HepG2 (cell line): ENCODE data around the gene COQ9. TPM values are rescaled to one million over a fixed set of nuclear protein-coding genes. Genes with fewer than 3 reads are reported as not detected.

ENCODE experiments used
- CEBPG ChIP-seq: IDR thresholded peaks from 2 replicates; pipeline ENCODE4 v1.6.1; 2016
- CREM ChIP-seq, 2 experiments: sonication (generic) in 1 of 2; formaldehyde crosslinking in 1 of 2; IDR thresholded peaks; 2 replicates each; pipeline versions ENCODE4 v1.4.0 to v1.6.1; 2016 to 2020; ENCODE audit warnings: antibody characterized with exemption in 1 of 2, mild to moderate bottlenecking in 1 of 2, missing genetic modification reagents in 1 of 2
- EEA1 ChIP-seq: sonication (generic); formaldehyde crosslinking; IDR thresholded peaks from 2 replicates; pipeline ENCODE4 v1.5.1; 2020; ENCODE audit warnings: mild to moderate bottlenecking, missing genetic modification reagents, borderline replicate concordance
- ELF1 ChIP-seq: sonication (generic); formaldehyde crosslinking; IDR thresholded peaks from 2 replicates; pipeline ENCODE4 v1.4.0; 2020; ENCODE audit warnings: missing genetic modification reagents
- JDP2 ChIP-seq: sonication (generic); formaldehyde crosslinking; IDR thresholded peaks from 2 replicates; pipeline ENCODE4 v1.8.1; 2022; ENCODE audit warnings: missing genetic modification reagents, borderline replicate concordance
- MAZ ChIP-seq, 2 experiments: sonication (generic) in 1 of 2; formaldehyde crosslinking in 1 of 2; IDR thresholded peaks; 2 replicates each; pipeline versions ENCODE4 v1.5.0 to v1.6.1; 2012 to 2020; ENCODE audit warnings: low read depth in 2 of 2, mild to moderate bottlenecking in 2 of 2, borderline replicate concordance in 1 of 2, improper control_type of control experiment in 1 of 2, low read length in 1 of 2, missing genetic modification reagents in 1 of 2, moderate library complexity in 1 of 2
- NR2F2 ChIP-seq: IDR thresholded peaks from 2 replicates; pipeline ENCODE4 v1.6.1; 2012; ENCODE audit warnings: low read depth, inconsistent platforms, borderline replicate concordance
- SATB2 ChIP-seq: sonication (generic); formaldehyde crosslinking; IDR thresholded peaks from 2 replicates; pipeline ENCODE4 v1.5.0; 2020; ENCODE audit warnings: missing genetic modification reagents
- SETDB1 ChIP-seq: sonication (generic); formaldehyde crosslinking; IDR thresholded peaks from 2 replicates; pipeline ENCODE4 v1.5.1; 2020; ENCODE audit warnings: missing genetic modification reagents, mild to moderate bottlenecking, borderline replicate concordance
- SMARCE1 ChIP-seq: fragments of 450-650 bp; IDR thresholded peaks from 2 replicates; pipeline ENCODE4 v1.6.1; 2017; ENCODE audit warnings: borderline replicate concordance
- ZBTB21 ChIP-seq: sonication (generic); formaldehyde crosslinking; IDR thresholded peaks from 2 replicates; pipeline ENCODE4 v1.4.0; 2020; ENCODE audit warnings: missing genetic modification reagents
- ZNF101 ChIP-seq: sonication (generic); formaldehyde crosslinking; IDR thresholded peaks from 2 replicates; pipeline ENCODE4 v1.4.0; 2020; ENCODE audit warnings: mild to moderate bottlenecking, low read depth, missing genetic modification reagents, borderline replicate concordance
- ZNF124 ChIP-seq: sonication (generic); formaldehyde crosslinking; IDR thresholded peaks from 2 replicates; pipeline ENCODE4 v1.4.0; 2020; ENCODE audit warnings: missing genetic modification reagents
- ZNF577 ChIP-seq: sonication (generic); formaldehyde crosslinking; IDR thresholded peaks from 2 replicates; pipeline ENCODE4 v1.4.0; 2020; ENCODE audit warnings: mild to moderate bottlenecking, low read depth, missing genetic modification reagents, borderline replicate concordance
- ZSCAN25 ChIP-seq: sonication (generic); formaldehyde crosslinking; IDR thresholded peaks from 2 replicates; pipeline ENCODE4 v1.8.0; 2022; ENCODE audit warnings: mild to moderate bottlenecking, missing genetic modification reagents
- polyA plus RNA-seq, 8 experiments: library from polyadenylated mRNA; depleted of rRNA in 3 of 8; stranded (reverse) in 7 of 8; unstranded in 1 of 8; fragments of >200 nt; fragmentation: Illumina TruSeq in 4 of 8; extraction: Trizol in 4 of 8; gene quantifications; 2 replicates each; pipeline versions ENCODE4 v1.2.1 to v1.2.3, GENCODE V29; 2011 to 2016; ENCODE audit warnings: low read depth in 4 of 8, missing spikeins in 1 of 8, mixed read lengths in 1 of 8; ENCODE audit not compliant: insufficient read depth in 1 of 8
- total RNA-seq, 5 experiments: library from RNA; depleted of rRNA; stranded (reverse); fragments of >200 nt; fragmentation: Illumina TruSeq; extraction: Trizol; gene quantifications; 2 replicates each; pipeline ENCODE4 v1.2.3, GENCODE V29; 2016; ENCODE audit warnings: low read depth in 1 of 5
- TF ChIP-seq, protein P1 (sequence below): sonication (generic); formaldehyde crosslinking; IDR thresholded peaks from 2 replicates; pipeline ENCODE4 v1.5.1; 2020; ENCODE audit warnings: mild to moderate bottlenecking, missing genetic modification reagents, borderline replicate concordance
- TF ChIP-seq, protein P2 (sequence below): sonication (generic); formaldehyde crosslinking; IDR thresholded peaks from 2 replicates; pipeline ENCODE4; 2020; ENCODE audit warnings: missing genetic modification reagents, mild to moderate bottlenecking, borderline replicate concordance
- TF ChIP-seq, protein P3 (sequence below): sonication (generic); formaldehyde crosslinking; IDR thresholded peaks from 2 replicates; pipeline ENCODE4 v1.4.0; 2020; ENCODE audit warnings: mild to moderate bottlenecking, missing genetic modification reagents

The COQ9 gene
- total and polyA plus RNA-seq, 2 of the 13 experiments (the other 11 are each of a cell fraction or from before 2014, with no cell fraction given), result 57.5 to 108 TPM

DNA sequence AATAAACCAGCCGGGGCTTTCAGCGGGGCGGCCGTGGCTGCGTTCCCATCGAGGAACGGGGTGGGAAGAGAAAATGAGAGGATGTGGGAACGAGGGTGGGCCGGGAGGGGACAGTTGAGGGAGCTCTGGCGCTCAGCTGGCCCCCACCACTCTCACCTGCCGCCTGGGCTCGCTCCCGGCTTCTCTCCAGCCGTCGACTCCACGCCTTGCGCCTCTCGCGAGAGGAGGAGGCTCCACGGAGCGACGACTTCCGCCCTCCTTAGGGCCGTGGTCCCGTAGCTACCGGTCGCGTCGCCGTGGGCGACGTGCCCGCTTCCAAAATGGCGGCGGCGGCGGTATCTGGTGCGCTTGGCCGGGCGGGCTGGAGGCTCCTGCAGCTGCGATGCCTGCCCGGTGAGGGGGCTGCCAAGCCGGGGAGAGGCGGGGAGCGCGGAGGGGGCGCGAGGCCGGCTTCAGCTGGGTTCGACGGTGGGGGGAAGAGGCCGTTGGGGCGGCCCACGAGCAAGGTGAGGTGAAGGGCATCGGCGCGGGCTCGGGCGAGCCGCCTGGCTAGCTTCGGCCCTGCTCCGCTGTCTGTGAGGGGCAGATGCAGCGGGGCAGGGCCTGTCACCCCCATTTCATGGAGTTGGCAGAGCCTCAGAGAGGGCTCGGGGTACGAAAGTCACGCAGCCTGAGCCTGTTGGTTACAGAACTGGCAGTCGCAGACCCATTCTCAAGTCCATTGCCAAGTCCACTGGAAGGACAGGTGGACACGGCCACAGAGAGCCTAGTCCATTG is at the start of gene COQ9, which contains the start of gene CIAPIN1 (continued):
- TF ChIP-seq ELF1 (CRISPR knock-in tag) (peak; percentile 99), ZSCAN25 (CRISPR knock-in tag) (peak; percentile 65; the same call in 1 of the 2 replicates), SATB2 (CRISPR knock-in tag) (no peak), ZNF124 (peak; percentile 66; the same call in 1 of the 2 replicates), CEBPG (CRISPR knock-in tag) (0 out of 2 replicates have a peak, but pooled peaks have one; percentile 17), ZNF577 (CRISPR knock-in tag) (0 out of 2 replicates have a peak, but pooled peaks have one; percentile 84), SMARCE1 (no peak), EEA1 (CRISPR knock-in tag) (peak; percentile 91), ZBTB21 (CRISPR knock-in tag) (peak; percentile 23; the same call in 1 of the 2 replicates), SETDB1 (no peak), NR2F2 (peak; percentile 22; the same call in 1 of the 2 replicates), ZNF101 (CRISPR knock-in tag) (peak; percentile 64; the same call in 1 of the 2 replicates), CREM (IDR thresholded peaks at IDR 0.05) (peak; percentile 85), CREM (CRISPR knock-in tag; IDR thresholded peaks at IDR 0.05) (peak; percentile 67; the same call in 1 of the 2 replicates), MAZ (IDR thresholded peaks at IDR 0.05; ENCODE audit: borderline replicate concordance, low read depth, low read length) (peak; percentile 73; the same call in 1 of the 2 replicates), MAZ (CRISPR knock-in tag; IDR thresholded peaks at IDR 0.05; ENCODE audit: low read depth) (peak; percentile 95), JDP2 (0 out of 2 replicates have a peak, but pooled peaks have one; percentile 21)
- TF ChIP-seq, protein P1, sequence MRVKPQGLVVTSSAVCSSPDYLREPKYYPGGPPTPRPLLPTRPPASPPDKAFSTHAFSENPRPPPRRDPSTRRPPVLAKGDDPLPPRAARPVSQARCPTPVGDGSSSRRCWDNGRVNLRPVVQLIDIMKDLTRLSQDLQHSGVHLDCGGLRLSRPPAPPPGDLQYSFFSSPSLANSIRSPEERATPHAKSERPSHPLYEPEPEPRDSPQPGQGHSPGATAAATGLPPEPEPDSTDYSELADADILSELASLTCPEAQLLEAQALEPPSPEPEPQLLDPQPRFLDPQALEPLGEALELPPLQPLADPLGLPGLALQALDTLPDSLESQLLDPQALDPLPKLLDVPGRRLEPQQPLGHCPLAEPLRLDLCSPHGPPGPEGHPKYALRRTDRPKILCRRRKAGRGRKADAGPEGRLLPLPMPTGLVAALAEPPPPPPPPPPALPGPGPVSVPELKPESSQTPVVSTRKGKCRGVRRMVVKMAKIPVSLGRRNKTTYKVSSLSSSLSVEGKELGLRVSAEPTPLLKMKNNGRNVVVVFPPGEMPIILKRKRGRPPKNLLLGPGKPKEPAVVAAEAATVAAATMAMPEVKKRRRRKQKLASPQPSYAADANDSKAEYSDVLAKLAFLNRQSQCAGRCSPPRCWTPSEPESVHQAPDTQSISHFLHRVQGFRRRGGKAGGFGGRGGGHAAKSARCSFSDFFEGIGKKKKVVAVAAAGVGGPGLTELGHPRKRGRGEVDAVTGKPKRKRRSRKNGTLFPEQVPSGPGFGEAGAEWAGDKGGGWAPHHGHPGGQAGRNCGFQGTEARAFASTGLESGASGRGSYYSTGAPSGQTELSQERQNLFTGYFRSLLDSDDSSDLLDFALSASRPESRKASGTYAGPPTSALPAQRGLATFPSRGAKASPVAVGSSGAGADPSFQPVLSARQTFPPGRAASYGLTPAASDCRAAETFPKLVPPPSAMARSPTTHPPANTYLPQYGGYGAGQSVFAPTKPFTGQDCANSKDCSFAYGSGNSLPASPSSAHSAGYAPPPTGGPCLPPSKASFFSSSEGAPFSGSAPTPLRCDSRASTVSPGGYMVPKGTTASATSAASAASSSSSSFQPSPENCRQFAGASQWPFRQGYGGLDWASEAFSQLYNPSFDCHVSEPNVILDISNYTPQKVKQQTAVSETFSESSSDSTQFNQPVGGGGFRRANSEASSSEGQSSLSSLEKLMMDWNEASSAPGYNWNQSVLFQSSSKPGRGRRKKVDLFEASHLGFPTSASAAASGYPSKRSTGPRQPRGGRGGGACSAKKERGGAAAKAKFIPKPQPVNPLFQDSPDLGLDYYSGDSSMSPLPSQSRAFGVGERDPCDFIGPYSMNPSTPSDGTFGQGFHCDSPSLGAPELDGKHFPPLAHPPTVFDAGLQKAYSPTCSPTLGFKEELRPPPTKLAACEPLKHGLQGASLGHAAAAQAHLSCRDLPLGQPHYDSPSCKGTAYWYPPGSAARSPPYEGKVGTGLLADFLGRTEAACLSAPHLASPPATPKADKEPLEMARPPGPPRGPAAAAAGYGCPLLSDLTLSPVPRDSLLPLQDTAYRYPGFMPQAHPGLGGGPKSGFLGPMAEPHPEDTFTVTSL (CRISPR knock-in tag), result no peak
- TF ChIP-seq, protein P2, sequence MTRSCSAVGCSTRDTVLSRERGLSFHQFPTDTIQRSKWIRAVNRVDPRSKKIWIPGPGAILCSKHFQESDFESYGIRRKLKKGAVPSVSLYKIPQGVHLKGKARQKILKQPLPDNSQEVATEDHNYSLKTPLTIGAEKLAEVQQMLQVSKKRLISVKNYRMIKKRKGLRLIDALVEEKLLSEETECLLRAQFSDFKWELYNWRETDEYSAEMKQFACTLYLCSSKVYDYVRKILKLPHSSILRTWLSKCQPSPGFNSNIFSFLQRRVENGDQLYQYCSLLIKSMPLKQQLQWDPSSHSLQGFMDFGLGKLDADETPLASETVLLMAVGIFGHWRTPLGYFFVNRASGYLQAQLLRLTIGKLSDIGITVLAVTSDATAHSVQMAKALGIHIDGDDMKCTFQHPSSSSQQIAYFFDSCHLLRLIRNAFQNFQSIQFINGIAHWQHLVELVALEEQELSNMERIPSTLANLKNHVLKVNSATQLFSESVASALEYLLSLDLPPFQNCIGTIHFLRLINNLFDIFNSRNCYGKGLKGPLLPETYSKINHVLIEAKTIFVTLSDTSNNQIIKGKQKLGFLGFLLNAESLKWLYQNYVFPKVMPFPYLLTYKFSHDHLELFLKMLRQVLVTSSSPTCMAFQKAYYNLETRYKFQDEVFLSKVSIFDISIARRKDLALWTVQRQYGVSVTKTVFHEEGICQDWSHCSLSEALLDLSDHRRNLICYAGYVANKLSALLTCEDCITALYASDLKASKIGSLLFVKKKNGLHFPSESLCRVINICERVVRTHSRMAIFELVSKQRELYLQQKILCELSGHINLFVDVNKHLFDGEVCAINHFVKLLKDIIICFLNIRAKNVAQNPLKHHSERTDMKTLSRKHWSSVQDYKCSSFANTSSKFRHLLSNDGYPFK, result peak; percentile 94; the same call in 1 of the 2 replicates
- TF ChIP-seq, protein P3, sequence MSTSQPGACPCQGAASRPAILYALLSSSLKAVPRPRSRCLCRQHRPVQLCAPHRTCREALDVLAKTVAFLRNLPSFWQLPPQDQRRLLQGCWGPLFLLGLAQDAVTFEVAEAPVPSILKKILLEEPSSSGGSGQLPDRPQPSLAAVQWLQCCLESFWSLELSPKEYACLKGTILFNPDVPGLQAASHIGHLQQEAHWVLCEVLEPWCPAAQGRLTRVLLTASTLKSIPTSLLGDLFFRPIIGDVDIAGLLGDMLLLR (CRISPR knock-in tag), result peak; percentile 86; the same call in 1 of the 2 replicates
